Epithelial cell of prostate (primary cell): ENCODE measurements around the gene RTN4RL2.
"Not testable (repeated sequence)": the region's sequence is repeated elsewhere in the genome, so short reads cannot be mapped to it uniquely, and the experiment has no call there.

Experiments
- DNase-seq: peaks from one replicate; pipeline ENCODE4 v3.0.0-alpha.2; 2011; ENCODE audit warnings: low read depth, low spot score
- H3K27ac ChIP-seq: fragments of 450-650 bp; 2 replicates; pipeline ENCODE4 v1.5.1; 2017; ENCODE audit warnings: mild to moderate bottlenecking

Gene RTN4RL2

GRCh38 chr11:57432149-57432561 lies 28.2 kb upstream of the RTN4RL2 start:
- DNase-seq: no peak
- H3K27ac ChIP-seq: no peak overlapping the region

GRCh38 chr11:57432714-57433163 lies 27.6 kb upstream of the RTN4RL2 start:
- DNase-seq: no peak
- H3K27ac ChIP-seq: no peak overlapping the region

- DNase-seq: peak; percentile 79
- H3K27ac ChIP-seq: peak overlapping the region; percentile 33
These were observed 25.4 kb upstream of the RTN4RL2 start for GRCh38 chr11:57434640-57435546.

GRCh38 chr11:57436031-57436430 lies 24.3 kb upstream of the RTN4RL2 start:
- no peak overlapping the region for H3K27ac ChIP-seq
- DNase-seq: no peak

GRCh38 chr11:57438345-57439285 lies 21.7 kb upstream of the RTN4RL2 start:
- DNase-seq: no peak
- H3K27ac ChIP-seq: no peak overlapping the region

- no peak overlapping the region for H3K27ac ChIP-seq
- no peak for DNase-seq
These were observed 20.5 kb upstream of the RTN4RL2 start for GRCh38 chr11:57439786-57440185.

GRCh38 chr11:57440744-57441414 lies 19.4 kb upstream of the RTN4RL2 start:
- no peak for DNase-seq
- H3K27ac ChIP-seq: no peak overlapping the region

- peak; percentile 37 for DNase-seq
- H3K27ac ChIP-seq: peak overlapping the region; percentile 11
These were observed 15.8 kb upstream of the RTN4RL2 start for GRCh38 chr11:57444362-57445121.

- H3K27ac ChIP-seq, DNase-seq: not testable (repeated sequence)
These were observed 15.3 kb upstream of the RTN4RL2 start for GRCh38 chr11:57445122-57445394.

- no peak for DNase-seq
- no peak overlapping the region for H3K27ac ChIP-seq
These were observed 14.3 kb upstream of the RTN4RL2 start for GRCh38 chr11:57446055-57446454.

GRCh38 chr11:57453543-57454177 lies 6.7 kb upstream of the RTN4RL2 start:
- DNase-seq: no peak
- no peak overlapping the region for H3K27ac ChIP-seq

- no peak overlapping the region for H3K27ac ChIP-seq
- DNase-seq: no peak
These were observed 3.2 kb upstream of the RTN4RL2 start for GRCh38 chr11:57456960-57457642.

- DNase-seq: no peak
- H3K27ac ChIP-seq: no peak overlapping the region
These were observed 2.7 kb upstream of the RTN4RL2 start for GRCh38 chr11:57457643-57458023.

- H3K27ac ChIP-seq: no peak overlapping the region
- no peak for DNase-seq
These were observed 2.3 kb upstream of the RTN4RL2 start for GRCh38 chr11:57458060-57458409.

GRCh38 chr11:57458410-57459163 lies 1.7 kb upstream of the RTN4RL2 start:
- no peak for DNase-seq
- no peak overlapping the region for H3K27ac ChIP-seq

- no peak overlapping the region for H3K27ac ChIP-seq
- DNase-seq: no peak
These were observed 935 bp upstream of the RTN4RL2 start for GRCh38 chr11:57459164-57460021.
